CD14-positive monocyte (primary cell): ENCODE results near the gene VPS26B. TPM values are rescaled to one million over a fixed set of nuclear protein-coding genes. Genes with fewer than 3 reads are reported as not detected.

Experiments used
- DNase-seq, 3 donors: peaks; one replicate each; pipeline ENCODE4 v3.0.0-alpha.2; 2011 to 2022
- H2AFZ ChIP-seq: 2 replicates; pipeline ENCODE4 v1.6.0; 2012; ENCODE audit warnings: mild to moderate bottlenecking, low read depth, low read length, inconsistent platforms; ENCODE audit not compliant: insufficient read depth, poor library complexity, severe bottlenecking
- H3K27ac ChIP-seq, 2 donors: 1 replicate in 1 of 2; 2 replicates in 1 of 2; pipeline ENCODE4 v1.5.1; 2012 to 2013; ENCODE audit warnings: low read length in 2 of 2, control low read depth in 1 of 2, inconsistent platforms in 1 of 2, low read depth in 1 of 2, mild to moderate bottlenecking in 1 of 2
- H3K27me3 ChIP-seq, 2 donors: one replicate each; pipeline versions ENCODE4 v1.6.0 to v1.6.1; 2011 to 2013; ENCODE audit warnings: low read length in 2 of 2; ENCODE audit not compliant: control insufficient read depth in 2 of 2, insufficient read depth in 2 of 2
- H3K36me3 ChIP-seq, 2 donors: replicated peaks in 1 of 2; 1 replicate in 1 of 2; 2 replicates in 1 of 2; pipeline versions ENCODE4 v1.5.1 to v1.6.1; 2012 to 2013; ENCODE audit warnings: low read length in 2 of 2, control low read depth in 1 of 2, inconsistent platforms in 1 of 2, mild to moderate bottlenecking in 1 of 2; ENCODE audit not compliant: insufficient read depth in 2 of 2, control insufficient read depth in 1 of 2
- H3K4me1 ChIP-seq, 2 donors: 1 replicate in 1 of 2; 2 replicates in 1 of 2; pipeline versions ENCODE4 v1.5.1 to v1.6.1; 2012 to 2013; ENCODE audit warnings: low read length in 2 of 2, control low read depth in 1 of 2, inconsistent platforms in 1 of 2, mild to moderate bottlenecking in 1 of 2, moderate library complexity in 1 of 2; ENCODE audit not compliant: insufficient read depth in 2 of 2, control insufficient read depth in 1 of 2
- H3K4me2 ChIP-seq: replicated peaks from 2 replicates; pipeline ENCODE3; 2012; ENCODE audit warnings: low read length, moderate library complexity, mild to moderate bottlenecking; ENCODE audit not compliant: poor library complexity, severe bottlenecking; ENCODE audit errors: extremely low read depth
- H3K4me3 ChIP-seq, 3 experiments: fragments of 200-600 bp in 1 of 3; sonication (generic) in 1 of 3; replicated peaks in 1 of 3; 1 replicate in 2 of 3; 2 replicates in 1 of 3; pipeline ENCODE4 v1.5.1; 2011 to 2013; ENCODE audit warnings: low read length in 3 of 3, mild to moderate bottlenecking in 3 of 3, control low read depth in 2 of 3, low read depth in 2 of 3, inconsistent platforms in 1 of 3, moderate library complexity in 1 of 3
- H3K79me2 ChIP-seq: 2 replicates; pipeline ENCODE4 v1.6.0; 2012; ENCODE audit warnings: mild to moderate bottlenecking, control low read depth, inconsistent platforms, low read length, moderate library complexity; ENCODE audit not compliant: insufficient read depth
- H3K9ac ChIP-seq: 2 replicates; pipeline ENCODE4 v1.6.0; 2017; ENCODE audit warnings: low read length, mild to moderate bottlenecking; ENCODE audit not compliant: insufficient read depth, poor library complexity, severe bottlenecking
- H3K9me3 ChIP-seq, 2 donors: replicated peaks in 1 of 2; 1 replicate in 1 of 2; 2 replicates in 1 of 2; pipeline versions ENCODE4 v1.5.1 to v1.6.1; 2012 to 2013; ENCODE audit warnings: low read length in 2 of 2, control low read depth in 1 of 2; ENCODE audit not compliant: control insufficient read depth in 1 of 2, insufficient read depth in 1 of 2
- H4K20me1 ChIP-seq: 2 replicates; pipeline ENCODE4 v1.6.0; 2012; ENCODE audit warnings: mild to moderate bottlenecking, low read length, control low read depth, moderate library complexity; ENCODE audit not compliant: insufficient read depth
- H3K27ac Mint-ChIP-seq, 7 donors: one replicate each; pipeline ENCODE4 v1.8.0; 2020; ENCODE audit warnings: mild to moderate bottlenecking in 7 of 7, mixed read lengths in 7 of 7, moderate library complexity in 6 of 7, inconsistent platforms in 2 of 7
- H3K27me3 Mint-ChIP-seq, 3 donors: one replicate each; pipeline ENCODE4 v1.8.0; 2021 to 2022; ENCODE audit warnings: low read depth in 3 of 3, mild to moderate bottlenecking in 3 of 3, mixed read lengths in 3 of 3, moderate library complexity in 3 of 3, inconsistent platforms in 1 of 3
- H3K36me3 Mint-ChIP-seq, 2 donors: one replicate each; pipeline ENCODE4 v1.8.0; 2020; ENCODE audit warnings: mixed read lengths in 2 of 2, inconsistent platforms in 1 of 2, mild to moderate bottlenecking in 1 of 2
- H3K4me1 Mint-ChIP-seq: one replicate; pipeline ENCODE4 v1.8.0; 2020; ENCODE audit warnings: mild to moderate bottlenecking, mixed read lengths
- H3K4me3 Mint-ChIP-seq, 2 donors: one replicate each; pipeline ENCODE4 v1.8.0; 2020; ENCODE audit warnings: mild to moderate bottlenecking in 2 of 2, mixed read lengths in 2 of 2, moderate library complexity in 1 of 2
- H3K9me3 Mint-ChIP-seq, 7 donors: one replicate each; pipeline ENCODE4 v1.8.0; 2020 to 2022; ENCODE audit warnings: mixed read lengths in 7 of 7, mild to moderate bottlenecking in 6 of 7, moderate library complexity in 6 of 7, inconsistent platforms in 2 of 7
- WGBS: methylation state at CpG from one replicate; pipeline ENCODE4 v1.1.5; 2013; ENCODE audit warnings: missing lambda C conversion rate; ENCODE audit not compliant: insufficient coverage; 5-methylcytosine and 5-hydroxymethylcytosine counted together
- intact Hi-C, 2 donors: fragments of 100-400 bp; cut with micrococcal nuclease; formaldehyde crosslinking; loops; one replicate each; pipeline versions ENCODE4 v1.15.0 to v1.15.1; 2023
- polyA plus RNA-seq, 3 donors: library from polyadenylated mRNA; depleted of rRNA in 1 of 3; unstranded in 2 of 3; stranded (reverse) in 1 of 3; fragments of 300-500 nt in 2 of 3; fragments of >200 nt in 1 of 3; fragmentation: Illumina TruSeq in 2 of 3; gene quantifications; 1 replicate in 2 of 3; 2 replicates in 1 of 3; pipeline ENCODE4 v1.2.3, GENCODE V29; 2012 to 2021
- TF ChIP-seq, protein P1 (sequence below): fragments of 200-600 bp; IDR thresholded peaks from one replicate; pipeline ENCODE4 v1.8.0; 2022; ENCODE audit warnings: antibody characterized with exemption, mild to moderate bottlenecking

The VPS26B gene
- polyA plus RNA-seq, 3 donors, result 30.4 to 38.4 (median 34.3) TPM

- no peak overlapping the region for H3K27ac Mint-ChIP-seq
Measured at GRCh38 chr11:134216816-134217215, 7.7 kb upstream of the VPS26B start.

DNA sequence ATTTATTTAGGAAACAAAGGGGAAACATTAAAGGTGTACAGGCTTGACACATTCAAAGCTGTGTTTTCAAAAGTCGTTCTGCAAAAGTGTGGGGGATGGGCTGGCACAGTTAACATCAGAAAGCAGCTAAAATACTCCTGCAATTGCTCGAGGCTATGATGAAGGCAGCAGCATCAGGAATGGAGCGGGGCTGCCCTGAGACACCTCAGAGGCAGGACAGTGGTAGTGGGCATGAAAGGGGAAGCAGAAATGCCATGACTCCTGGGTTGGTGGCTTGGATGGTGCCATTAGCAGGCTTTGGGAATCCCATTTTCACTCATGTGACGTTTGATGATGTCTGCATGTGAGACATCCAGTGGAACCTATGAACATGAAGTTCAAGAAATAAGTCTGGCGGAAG is 1.4 kb upstream of the VPS26B start:
- peaks cover 0 to 1% (median 0%) of the 10 kb centered on the region in 3 donors for H3K27me3 Mint-ChIP-seq
- Histone ChIP-seq H3K27ac (peak overlapping the region in 1 of 2 donors; percentile 96), H2AFZ (peak overlapping the region; percentile 87), H3K27me3 (no peaks in the 10 kb centered on the region), H3K9me3 (no peaks in the 10 kb centered on the region), H3K36me3 (peaks cover 9 to 32% of the 10 kb centered on the region in 2 donors), H3K4me2 (peak overlapping the region; percentile 76), H3K4me1 (peaks cover 23 to 38% of the 10 kb centered on the region in 2 donors), H4K20me1 (peaks cover 32% of the 10 kb centered on the region), H3K4me3 (peak overlapping the region; percentile 86 to 98 (median 86)), H3K79me2 (peaks cover 74% of the 10 kb centered on the region), H3K9ac (peak overlapping the region; percentile 83)
- H3K9me3 Mint-ChIP-seq, result peaks cover 0 to 2% (median 0%) of the 10 kb centered on the region in 7 donors
- 15% methylated on average over 4 of the region's 5 CpGs for WGBS
- peak overlapping the region in 6 of 7 donors; percentile 32 to 92 (median 72) for H3K27ac Mint-ChIP-seq
- DNase-seq, result peak; percentile 4 to 76 (median 12)
- intact Hi-C loops, result no loop called here
- TF ChIP-seq, protein P1, sequence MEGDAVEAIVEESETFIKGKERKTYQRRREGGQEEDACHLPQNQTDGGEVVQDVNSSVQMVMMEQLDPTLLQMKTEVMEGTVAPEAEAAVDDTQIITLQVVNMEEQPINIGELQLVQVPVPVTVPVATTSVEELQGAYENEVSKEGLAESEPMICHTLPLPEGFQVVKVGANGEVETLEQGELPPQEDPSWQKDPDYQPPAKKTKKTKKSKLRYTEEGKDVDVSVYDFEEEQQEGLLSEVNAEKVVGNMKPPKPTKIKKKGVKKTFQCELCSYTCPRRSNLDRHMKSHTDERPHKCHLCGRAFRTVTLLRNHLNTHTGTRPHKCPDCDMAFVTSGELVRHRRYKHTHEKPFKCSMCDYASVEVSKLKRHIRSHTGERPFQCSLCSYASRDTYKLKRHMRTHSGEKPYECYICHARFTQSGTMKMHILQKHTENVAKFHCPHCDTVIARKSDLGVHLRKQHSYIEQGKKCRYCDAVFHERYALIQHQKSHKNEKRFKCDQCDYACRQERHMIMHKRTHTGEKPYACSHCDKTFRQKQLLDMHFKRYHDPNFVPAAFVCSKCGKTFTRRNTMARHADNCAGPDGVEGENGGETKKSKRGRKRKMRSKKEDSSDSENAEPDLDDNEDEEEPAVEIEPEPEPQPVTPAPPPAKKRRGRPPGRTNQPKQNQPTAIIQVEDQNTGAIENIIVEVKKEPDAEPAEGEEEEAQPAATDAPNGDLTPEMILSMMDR, result no peak
- H3K36me3 Mint-ChIP-seq, result peaks cover 29 to 30% of the 10 kb centered on the region in 2 donors
- H3K4me3 Mint-ChIP-seq, result peak overlapping the region; percentile 89 to 95
- peaks cover 47% of the 10 kb centered on the region for H3K4me1 Mint-ChIP-seq

More at GRCh38 chr11:134216816-134217215, 7.7 kb upstream of the VPS26B start:
- Histone ChIP-seq H3K27me3 (no peaks in the 10 kb centered on the region), H3K27ac (no peak overlapping the region), H2AFZ (no peak overlapping the region), H3K36me3 (peaks cover 12 to 68% of the 10 kb centered on the region in 2 donors), H3K4me2 (no peak overlapping the region), H3K9me3 (no peaks in the 10 kb centered on the region), H4K20me1 (no peaks in the 10 kb centered on the region), H3K4me1 (no peaks in the 10 kb centered on the region), H3K4me3 (no peak overlapping the region), H3K79me2 (peaks cover 62% of the 10 kb centered on the region), H3K9ac (no peak overlapping the region)
- DNase-seq, result no peak
- Mint-ChIP-seq H3K9me3 (no peaks in the 10 kb centered on the region), H3K4me1 (peaks cover under 1% of the 10 kb centered on the region), H3K36me3 (peaks cover 58 to 67% of the 10 kb centered on the region in 2 donors), H3K4me3 (no peak overlapping the region), H3K27me3 (no peaks in the 10 kb centered on the region)
- no CpG with 5 or more reads among the region's 3 CpGs for WGBS
- intact Hi-C loops, result loop anchor here in 1 of 2 donors (5.0 kb wide), 1 partner anchor 35 kb away; the partner anchor contains the start of genes ACAD8 and THYN1
- TF ChIP-seq, protein P1, result no peak
